Myocyte (in vitro differentiated cells): ENCODE measurements around the gene SMPD3. TPM values are rescaled to one million over a fixed set of nuclear protein-coding genes. Genes with fewer than 3 reads are reported as not detected.

Experiments
- DNase-seq: peaks from one replicate; pipeline ENCODE4 v3.0.0-alpha.2; 2012; ENCODE audit warnings: low read depth
- total RNA-seq: library from RNA; depleted of rRNA; stranded (reverse); fragments of >200 nt; gene quantifications from 2 replicates; pipeline ENCODE4 v1.2.3, GENCODE V29; 2014

The SMPD3 gene
- total RNA-seq, 1 donor from 2014 or later, result not detected

- no peak for DNase-seq
These were observed 105.7 kb downstream of the SMPD3 start for GRCh38 chr16:68342620-68343019.

- no peak for DNase-seq
These were observed 109.1 kb downstream of the SMPD3 start for GRCh38 chr16:68339214-68339613.

- no peak for DNase-seq
These were observed 109.8 kb downstream of the SMPD3 start for GRCh38 chr16:68338326-68339119.

- DNase-seq, result no peak
These were observed 113.1 kb downstream of the SMPD3 start for GRCh38 chr16:68335175-68335574.

- DNase-seq, result no peak
These were observed 115.7 kb downstream of the SMPD3 start for GRCh38 chr16:68332411-68333121.

GRCh38 chr16:68331879-68332410, 116.4 kb downstream of the SMPD3 start:
- DNase-seq, result peak; percentile 30

GRCh38 chr16:68328860-68329390, 119.4 kb downstream of the SMPD3 start:
- no peak for DNase-seq

- DNase-seq, result peak; percentile 81
These were observed 120.0 kb downstream of the SMPD3 start for GRCh38 chr16:68328151-68328859.

GRCh38 chr16:68324780-68325357, 123.4 kb downstream of the SMPD3 start:
- no peak for DNase-seq

- DNase-seq, result no peak
These were observed 124.0 kb downstream of the SMPD3 start for GRCh38 chr16:68324336-68324735.

GRCh38 chr16:68319185-68319908, 129.0 kb downstream of the SMPD3 start:
- no peak for DNase-seq

- no peak for DNase-seq
These were observed 135.2 kb downstream of the SMPD3 start for GRCh38 chr16:68313116-68313515.

- peak; percentile 92 for DNase-seq
These were observed 137.4 kb downstream of the SMPD3 start, which contains the start of the genes PRMT7 and SLC7A6OS for GRCh38 chr16:68310774-68311511. TSS of gene PRMT7 (plus strand) at chr16:68311019. CDS start at chr16:68315980, 4,961 bp downstream. TSS of gene SLC7A6OS (minus strand) at chr16:68310946. CDS start at chr16:68310926, 20 bp downstream.

GRCh38 chr16:68310437-68310773, 137.9 kb downstream of the SMPD3 start:
- DNase-seq, result no peak

- DNase-seq, result no peak
These were observed 138.5 kb downstream of the SMPD3 start for GRCh38 chr16:68309799-68310198.
